HCT116 (cell line): ENCODE results near the gene COL20A1.

ENCODE experiments used
- POLR2A ChIP-seq: IDR thresholded peaks from 2 replicates; pipeline ENCODE4 v1.7.0; 2011; ENCODE audit warnings: borderline replicate concordance; ENCODE audit not compliant: insufficient read depth, insufficient read length; ENCODE audit errors: extremely low read depth
- TF ChIP-seq, protein P1 (sequence below), 3 experiments: fragments of 200-600 bp in 1 of 3; sonication (generic) in 1 of 3; IDR thresholded peaks in 2 of 3; conservative IDR thresholded peaks in 1 of 3; 2 replicates each; pipeline ENCODE4 v1.5.1; 2012 to 2017; ENCODE audit warnings: low read depth in 2 of 3, low read length in 2 of 3, antibody characterized with exemption in 1 of 3, borderline replicate concordance in 1 of 3, control low read depth in 1 of 3, mild to moderate bottlenecking in 1 of 3, mixed read lengths in 1 of 3, mixed run types in 1 of 3, moderate library complexity in 1 of 3; ENCODE audit not compliant: insufficient read depth in 1 of 3

GRCh38 chr20:63284544-63284949 lies 8.4 kb upstream of the COL20A1 start:
- no peak for TF ChIP-seq POLR2A
- TF ChIP-seq, protein P1, sequence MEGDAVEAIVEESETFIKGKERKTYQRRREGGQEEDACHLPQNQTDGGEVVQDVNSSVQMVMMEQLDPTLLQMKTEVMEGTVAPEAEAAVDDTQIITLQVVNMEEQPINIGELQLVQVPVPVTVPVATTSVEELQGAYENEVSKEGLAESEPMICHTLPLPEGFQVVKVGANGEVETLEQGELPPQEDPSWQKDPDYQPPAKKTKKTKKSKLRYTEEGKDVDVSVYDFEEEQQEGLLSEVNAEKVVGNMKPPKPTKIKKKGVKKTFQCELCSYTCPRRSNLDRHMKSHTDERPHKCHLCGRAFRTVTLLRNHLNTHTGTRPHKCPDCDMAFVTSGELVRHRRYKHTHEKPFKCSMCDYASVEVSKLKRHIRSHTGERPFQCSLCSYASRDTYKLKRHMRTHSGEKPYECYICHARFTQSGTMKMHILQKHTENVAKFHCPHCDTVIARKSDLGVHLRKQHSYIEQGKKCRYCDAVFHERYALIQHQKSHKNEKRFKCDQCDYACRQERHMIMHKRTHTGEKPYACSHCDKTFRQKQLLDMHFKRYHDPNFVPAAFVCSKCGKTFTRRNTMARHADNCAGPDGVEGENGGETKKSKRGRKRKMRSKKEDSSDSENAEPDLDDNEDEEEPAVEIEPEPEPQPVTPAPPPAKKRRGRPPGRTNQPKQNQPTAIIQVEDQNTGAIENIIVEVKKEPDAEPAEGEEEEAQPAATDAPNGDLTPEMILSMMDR (IDR thresholded peaks at IDR 0.05 in 2 of 3, conservative IDR thresholded peaks at IDR 0.05 in 1 of 3; ENCODE audit: borderline replicate concordance in 1 of 3, insufficient read depth in 1 of 3, low read depth in 2 of 3, low read length in 2 of 3) = no peak
